Keratinocyte (primary cell): ENCODE data around the gene SLC23A2. TPM values are rescaled to one million over a fixed set of nuclear protein-coding genes. Genes with fewer than 3 reads are reported as not detected.
A peak's percentile ranks its signal among the peaks of the same experiment; 100 is the strongest.
"Not testable (repeated sequence)": the region's sequence is repeated elsewhere in the genome, so short reads cannot be mapped to it uniquely, and the experiment has no call there.

Source experiments
- DNase-seq: peaks from one replicate; pipeline ENCODE4 v3.0.0-alpha.2; 2011; ENCODE audit warnings: low read depth, missing footprints, low spot score
- FAIRE-seq: peaks from 2 replicates; lab custom pipeline; 2011; peaks lifted over from hg19 to GRCh38; lab: Jason Lieb, UNC
- H2AFZ ChIP-seq: 2 replicates; pipeline ENCODE4 v1.6.0; 2012; ENCODE audit warnings: low read length, control low read depth, inconsistent platforms; ENCODE audit not compliant: control insufficient read depth
- H3K27ac ChIP-seq: 2 replicates; pipeline ENCODE4 v1.5.1; 2011; ENCODE audit warnings: low read length; ENCODE audit not compliant: control insufficient read depth, insufficient read depth
- H3K27me3 ChIP-seq: 3 replicates; pipeline ENCODE4 v1.6.0; 2011; ENCODE audit warnings: low read length; ENCODE audit not compliant: control insufficient read depth, insufficient read depth; ENCODE audit errors: extremely low read depth
- H3K36me3 ChIP-seq, 2 experiments: 2 replicates in 1 of 2; 3 replicates in 1 of 2; pipeline ENCODE4 v1.5.1; 2011; ENCODE audit warnings: low read length in 2 of 2, mild to moderate bottlenecking in 1 of 2; ENCODE audit not compliant: control insufficient read depth in 2 of 2, insufficient read depth in 2 of 2; ENCODE audit errors: extremely low read depth in 1 of 2
- H3K4me1 ChIP-seq: 3 replicates; pipeline ENCODE4 v1.5.1; 2011; ENCODE audit warnings: low read length; ENCODE audit not compliant: control insufficient read depth, insufficient read depth; ENCODE audit errors: extremely low read depth
- H3K4me2 ChIP-seq: 3 replicates; pipeline ENCODE4 v1.6.0; 2011; ENCODE audit warnings: low read depth, low read length; ENCODE audit not compliant: control insufficient read depth, insufficient read depth; ENCODE audit errors: extremely low read depth
- H3K4me3 ChIP-seq, 3 experiments: fragments of 200-600 bp in 1 of 3; sonication (generic) in 1 of 3; 2 replicates in 2 of 3; 3 replicates in 1 of 3; pipeline ENCODE4 v1.5.1; 2011 to 2016; ENCODE audit warnings: low read length in 3 of 3, mild to moderate bottlenecking in 3 of 3, control low read depth in 2 of 3, inconsistent platforms in 1 of 3, low read depth in 1 of 3, mixed read lengths in 1 of 3, mixed run types in 1 of 3, moderate library complexity in 1 of 3; ENCODE audit not compliant: control insufficient read depth in 2 of 3, insufficient read depth in 2 of 3; ENCODE audit errors: extremely low read depth in 1 of 3
- H3K79me2 ChIP-seq: 2 replicates; pipeline ENCODE4 v1.6.0; 2012; ENCODE audit warnings: low read length; ENCODE audit not compliant: control insufficient read depth, insufficient read depth
- H3K9ac ChIP-seq: 3 replicates; pipeline ENCODE4 v1.6.0; 2011; ENCODE audit warnings: low read length; ENCODE audit not compliant: control insufficient read depth, insufficient read depth; ENCODE audit errors: extremely low read depth
- H3K9me1 ChIP-seq: 3 replicates; pipeline ENCODE4 v1.6.0; 2011; ENCODE audit warnings: low read length; ENCODE audit not compliant: control insufficient read depth, insufficient read depth; ENCODE audit errors: extremely low read depth
- H3K9me3 ChIP-seq: 2 replicates; pipeline ENCODE4 v1.5.1; 2012; ENCODE audit warnings: low read depth, low read length; ENCODE audit not compliant: control insufficient read depth
- H4K20me1 ChIP-seq: 3 replicates; pipeline ENCODE4 v1.6.0; 2011; ENCODE audit warnings: low read length; ENCODE audit not compliant: control insufficient read depth, insufficient read depth; ENCODE audit errors: extremely low read depth
- CTCF ChIP-seq, 3 experiments: IDR thresholded peaks in 1 of 3; conservative IDR thresholded peaks in 1 of 3; optimal IDR thresholded peaks in 1 of 3; 2 replicates in 2 of 3; 3 replicates in 1 of 3; pipeline versions ENCODE3 to v1.5.1; 2011; ENCODE audit warnings: low read length in 3 of 3, mild to moderate bottlenecking in 3 of 3, moderate library complexity in 2 of 3, control low read depth in 1 of 3, inconsistent platforms in 1 of 3; ENCODE audit not compliant: insufficient read depth in 2 of 3; ENCODE audit errors: extremely low read depth in 1 of 3
- EZH2 ChIP-seq: IDR thresholded peaks from one replicate; pipeline ENCODE4 v1.6.1; 2012; ENCODE audit warnings: inconsistent platforms, mild to moderate bottlenecking, low read length, moderate library complexity
- dilution Hi-C: fragments of 300-500 bp; cut with MboI; formaldehyde crosslinking; loops from one replicate; pipeline ENCODE4 v1.7.0; 2020; ENCODE audit warnings: low sequenced_read_pairs; ENCODE audit not compliant: extremely low pct_ligation_motif_present
- polyA plus RNA-seq, 5 experiments: library from polyadenylated mRNA; depleted of rRNA in 3 of 5; stranded (reverse) in 3 of 5; stranded (forward) in 1 of 5; unstranded in 1 of 5; fragments of >200 nt; gene quantifications; 1 replicate in 1 of 5; 2 replicates in 3 of 5; 3 replicates in 1 of 5; pipeline versions ENCODE4 v1.2.1 to v1.2.3, GENCODE V29; 2011 to 2012; ENCODE audit warnings: missing spikeins in 2 of 5, low read depth in 1 of 5, low replicate concordance in 1 of 5

Gene SLC23A2
- polyA plus RNA-seq, 1 donor (not counting 4 experiments of a cell fraction or from before 2014, with no cell fraction given) = 13.4 TPM

GRCh38 chr20:5031206-5031557 is 29.9 kb upstream of the SLC23A2 start:
- H4K20me1 ChIP-seq = no peaks in the 10 kb centered on the region
- no peaks in the 10 kb centered on the region for H3K27me3 ChIP-seq
- H3K4me2 ChIP-seq = no peak overlapping the region
- H3K27ac ChIP-seq = no peak overlapping the region
- H3K9me3 ChIP-seq = no peaks in the 10 kb centered on the region
- no peaks in the 10 kb centered on the region for H3K79me2 ChIP-seq
- dilution Hi-C loops = no loop called here
- FAIRE-seq (peak; percentile 43), DNase-seq (no peak)
- no peaks in the 10 kb centered on the region for H3K9me1 ChIP-seq
- no peak overlapping the region for H2AFZ ChIP-seq
- no peaks in the 10 kb centered on the region for H3K36me3 ChIP-seq
- H3K9ac ChIP-seq = no peak overlapping the region
- no peak overlapping the region for H3K4me3 ChIP-seq
- TF ChIP-seq CTCF (optimal IDR thresholded peaks at IDR 0.05 in 1 of 3, IDR thresholded peaks at IDR 0.05 in 1 of 3, conservative IDR thresholded peaks at IDR 0.05 in 1 of 3; ENCODE audit: extremely low read depth in 1 of 3, insufficient read depth in 2 of 3, low read length in 3 of 3) (no peak), EZH2 (no peak)
- H3K4me1 ChIP-seq = peaks cover 8% of the 10 kb centered on the region

- TF ChIP-seq CTCF (optimal IDR thresholded peaks at IDR 0.05 in 1 of 3, IDR thresholded peaks at IDR 0.05 in 1 of 3, conservative IDR thresholded peaks at IDR 0.05 in 1 of 3; ENCODE audit: extremely low read depth in 1 of 3, insufficient read depth in 2 of 3, low read length in 3 of 3) = no peak
- no peak for TF ChIP-seq EZH2
- Histone ChIP-seq H3K27ac (no peak overlapping the region), H3K4me3 (no peak overlapping the region), H3K9me1 (no peaks in the 10 kb centered on the region), H3K9ac (no peak overlapping the region), H3K36me3 (no peaks in the 10 kb centered on the region), H3K79me2 (no peaks in the 10 kb centered on the region), H4K20me1 (no peaks in the 10 kb centered on the region), H3K9me3 (no peaks in the 10 kb centered on the region), H2AFZ (no peak overlapping the region), H3K4me2 (no peak overlapping the region), H3K4me1 (peaks cover 8% of the 10 kb centered on the region), H3K27me3 (no peaks in the 10 kb centered on the region)
- FAIRE-seq (no peak), DNase-seq (no peak)
- dilution Hi-C loops = no loop called here
These were observed 29.3 kb upstream of the SLC23A2 start for GRCh38 chr20:5030348-5031205.

- FAIRE-seq, H3K4me3 ChIP-seq, H3K9me1 ChIP-seq, H3K27ac ChIP-seq, H3K36me3 ChIP-seq, H2AFZ ChIP-seq, H3K4me1 ChIP-seq, H3K9me3 ChIP-seq, H3K9ac ChIP-seq, H4K20me1 ChIP-seq, dilution Hi-C loops, DNase-seq, H3K4me2 ChIP-seq, H3K79me2 ChIP-seq, H3K27me3 ChIP-seq: not testable (repeated sequence)
These were observed 27.1 kb upstream of the SLC23A2 start for GRCh38 chr20:5028258-5029059.
